ENCODE data around the gene NFIC.

NFIC gene

DNA sequence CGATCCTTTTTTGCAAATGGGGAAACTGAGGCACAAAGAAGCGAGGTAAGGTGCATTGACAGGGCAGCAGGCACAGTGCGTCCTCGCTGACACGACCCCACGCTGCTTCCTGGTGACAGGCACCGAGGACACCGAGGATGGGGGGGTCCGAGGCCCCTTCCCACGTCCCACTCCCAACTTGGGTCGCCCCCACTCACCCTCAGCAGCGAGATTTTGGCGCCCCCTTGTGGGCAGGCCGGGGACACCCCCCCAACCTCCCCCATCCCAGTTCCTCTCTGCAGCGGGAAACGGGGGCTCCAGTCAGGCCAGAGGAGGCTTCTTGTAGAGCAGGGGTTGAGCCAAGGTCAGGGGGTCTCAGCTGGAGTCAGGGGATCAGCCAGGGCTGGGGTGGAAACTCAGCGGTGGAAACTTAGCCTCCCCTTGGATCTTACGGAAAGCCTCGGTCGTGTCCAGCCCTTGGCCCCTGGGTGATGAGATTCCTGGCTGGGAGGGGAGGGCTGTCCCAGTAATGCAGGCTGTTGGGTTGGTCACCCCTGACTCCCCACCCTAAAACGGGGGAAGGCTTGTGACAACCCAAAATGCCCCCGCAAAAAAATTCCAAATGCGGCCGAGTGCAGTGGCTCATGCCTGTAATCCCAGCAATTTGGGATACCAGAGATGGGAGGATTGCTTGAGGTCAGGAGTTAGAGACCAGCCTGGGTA lies 105.7 kb downstream of the NFIC start:
- peak; percentile 31 for DNase-seq (ENCODE audit: low read depth)
- TF ChIP-seq, protein P1, sequence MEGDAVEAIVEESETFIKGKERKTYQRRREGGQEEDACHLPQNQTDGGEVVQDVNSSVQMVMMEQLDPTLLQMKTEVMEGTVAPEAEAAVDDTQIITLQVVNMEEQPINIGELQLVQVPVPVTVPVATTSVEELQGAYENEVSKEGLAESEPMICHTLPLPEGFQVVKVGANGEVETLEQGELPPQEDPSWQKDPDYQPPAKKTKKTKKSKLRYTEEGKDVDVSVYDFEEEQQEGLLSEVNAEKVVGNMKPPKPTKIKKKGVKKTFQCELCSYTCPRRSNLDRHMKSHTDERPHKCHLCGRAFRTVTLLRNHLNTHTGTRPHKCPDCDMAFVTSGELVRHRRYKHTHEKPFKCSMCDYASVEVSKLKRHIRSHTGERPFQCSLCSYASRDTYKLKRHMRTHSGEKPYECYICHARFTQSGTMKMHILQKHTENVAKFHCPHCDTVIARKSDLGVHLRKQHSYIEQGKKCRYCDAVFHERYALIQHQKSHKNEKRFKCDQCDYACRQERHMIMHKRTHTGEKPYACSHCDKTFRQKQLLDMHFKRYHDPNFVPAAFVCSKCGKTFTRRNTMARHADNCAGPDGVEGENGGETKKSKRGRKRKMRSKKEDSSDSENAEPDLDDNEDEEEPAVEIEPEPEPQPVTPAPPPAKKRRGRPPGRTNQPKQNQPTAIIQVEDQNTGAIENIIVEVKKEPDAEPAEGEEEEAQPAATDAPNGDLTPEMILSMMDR (IDR thresholded peaks at IDR 0.05; ENCODE audit: low read depth, low read length), result peak; percentile 53
- TF ChIP-seq POLR2A (IDR thresholded peaks at IDR 0.05; ENCODE audit: extremely low read depth, insufficient read length), result no peak
- H3K4me3 ChIP-seq (ENCODE audit: low read depth, low read length), result no peak overlapping the region

GRCh38 chr19:3474010-3474409 lies 107.6 kb downstream of the NFIC start:
- H3K4me3 ChIP-seq (ENCODE audit: low read depth, low read length), result no peak overlapping the region
- TF ChIP-seq MYC (IDR thresholded peaks at IDR 0.05; ENCODE audit: low read depth, low read length), result no peak
- TF ChIP-seq, protein P1 (IDR thresholded peaks at IDR 0.05; ENCODE audit: low read depth, low read length), result no peak
- TF ChIP-seq POLR2A (IDR thresholded peaks at IDR 0.05; ENCODE audit: extremely low read depth, insufficient read length), result no peak
- TF ChIP-seq, protein P2, sequence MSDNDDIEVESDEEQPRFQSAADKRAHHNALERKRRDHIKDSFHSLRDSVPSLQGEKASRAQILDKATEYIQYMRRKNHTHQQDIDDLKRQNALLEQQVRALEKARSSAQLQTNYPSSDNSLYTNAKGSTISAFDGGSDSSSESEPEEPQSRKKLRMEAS (IDR thresholded peaks at IDR 0.05; ENCODE audit: low read depth, low read length), result no peak
- DNase-seq (ENCODE audit: low read depth), result no peak

DNA sequence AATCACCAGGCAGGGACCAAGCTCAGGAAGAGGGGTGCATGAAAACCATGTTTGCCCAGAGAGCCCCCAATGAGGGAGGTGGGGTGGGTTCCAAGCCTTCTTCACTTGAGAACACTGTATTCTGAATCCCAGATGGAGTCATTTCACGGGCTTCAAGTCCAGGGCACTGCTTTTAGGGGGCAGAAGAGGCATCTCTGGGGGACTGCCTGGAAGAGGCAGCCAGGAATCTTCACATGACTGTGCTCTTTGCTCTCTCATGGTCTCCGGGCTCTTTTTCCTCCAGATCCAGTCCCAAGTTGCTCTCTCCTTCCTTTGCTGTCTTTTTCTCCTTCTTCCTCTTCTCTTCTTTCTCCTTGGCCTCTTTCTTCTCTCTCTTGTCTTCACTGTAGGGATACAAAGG lies 108.2 kb downstream of the NFIC start:
- TF ChIP-seq MYC (IDR thresholded peaks at IDR 0.05; ENCODE audit: low read depth, low read length), result no peak
- TF ChIP-seq, protein P2 (IDR thresholded peaks at IDR 0.05; ENCODE audit: low read depth, low read length), result no peak
- TF ChIP-seq, protein P1 (IDR thresholded peaks at IDR 0.05; ENCODE audit: low read depth, low read length), result no peak
- TF ChIP-seq POLR2A (IDR thresholded peaks at IDR 0.05; ENCODE audit: extremely low read depth, insufficient read length), result no peak
- DNase-seq (ENCODE audit: low read depth), result no peak
- H3K4me3 ChIP-seq (ENCODE audit: low read depth, low read length), result no peak overlapping the region

GRCh38 chr19:3475449-3475848 lies 109.1 kb downstream of the NFIC start:
- TF ChIP-seq MYC (IDR thresholded peaks at IDR 0.05; ENCODE audit: low read depth, low read length) (no peak), POLR2A (IDR thresholded peaks at IDR 0.05; ENCODE audit: extremely low read depth, insufficient read length) (no peak)
- TF ChIP-seq, protein P1 (IDR thresholded peaks at IDR 0.05; ENCODE audit: low read depth, low read length), result no peak
- TF ChIP-seq, protein P2 (IDR thresholded peaks at IDR 0.05; ENCODE audit: low read depth, low read length), result no peak
- H3K4me3 ChIP-seq (ENCODE audit: low read depth, low read length), result no peak overlapping the region
- DNase-seq (ENCODE audit: low read depth), result no peak

GRCh38 chr19:3476830-3477229 lies 110.4 kb downstream of the NFIC start:
- no peak for DNase-seq (ENCODE audit: low read depth)
- no peak overlapping the region for H3K4me3 ChIP-seq (ENCODE audit: low read depth, low read length)
- TF ChIP-seq MYC (IDR thresholded peaks at IDR 0.05; ENCODE audit: low read depth, low read length) (no peak), POLR2A (IDR thresholded peaks at IDR 0.05; ENCODE audit: extremely low read depth, insufficient read length) (no peak)
- TF ChIP-seq, protein P2 (IDR thresholded peaks at IDR 0.05; ENCODE audit: low read depth, low read length), result no peak
- TF ChIP-seq, protein P1 (IDR thresholded peaks at IDR 0.05; ENCODE audit: low read depth, low read length), result no peak
